ENCODE results near the gene PLPPR5. TPM values are rescaled to one million over a fixed set of nuclear protein-coding genes. Genes with fewer than 3 reads are reported as not detected.

The PLPPR5 gene
- total RNA-seq, 5 donors from 2014 or later (not counting 1 experiment from before 2014, with no cell fraction given): not detected

- ATAC-seq (replicated peaks in 1 of 4) (no peak), DNase-seq (no peak)
- WGBS (ENCODE audit: insufficient coverage): 71% methylated on average over 1 of the region's 3 CpGs
- H3K4me1 ChIP-seq (ENCODE audit: control insufficient read depth in 1 of 2, extremely low read depth in 1 of 2, insufficient read depth in 2 of 2, low read length in 2 of 2): no peaks in the 10 kb centered on the region
- no peaks in the 10 kb centered on the region for H3K36me3 ChIP-seq (ENCODE audit: control insufficient read depth in 2 of 2, extremely low read depth in 1 of 2, insufficient read depth in 1 of 2, low read length in 1 of 2)
- Mint-ChIP-seq H3K4me1 (peaks cover 0 to 12% (median 0%) of the 10 kb centered on the region in 3 donors), H3K27ac (no peak overlapping the region), H3K9me3 (no peaks in the 10 kb centered on the region), H3K27me3 (peaks cover 0 to 3% of the 10 kb centered on the region in 2 donors), H3K36me3 (no peaks in the 10 kb centered on the region), H3K4me3 (no peak overlapping the region)
- no peak overlapping the region for H3K4me3 ChIP-seq (ENCODE audit: control insufficient read depth in 1 of 2, extremely low read depth in 1 of 2, low read length in 1 of 2)
- ChIA-PET CTCF (interaction anchor here in 1 of 2 donors (1.6 kb wide), 1 partner anchor 121 kb away, joined by 3 read pairs; no protein-coding TSS in a partner anchor), POLR2A (no interaction called here)
- no peaks in the 10 kb centered on the region for H3K9me3 ChIP-seq
- no peak overlapping the region for H3K27ac ChIP-seq (ENCODE audit: low read length)
- H3K27me3 ChIP-seq (replicated peaks in 1 of 2; ENCODE audit: control insufficient read depth in 2 of 2, extremely low read depth in 1 of 2, insufficient read depth in 2 of 2, low read length in 1 of 2): no peaks in the 10 kb centered on the region
Observed at GRCh38 chr1:98914547-98914946, 90.1 kb downstream of the PLPPR5 start.

GRCh38 chr1:98910827-98911226, 93.8 kb downstream of the PLPPR5 start:
- ChIA-PET POLR2A (interaction anchor here in 1 of 2 donors (0.7 kb wide), 1 partner anchor 30 kb away, joined by 5 read pairs; no protein-coding TSS in a partner anchor), CTCF (no interaction called here)
- ATAC-seq (replicated peaks in 1 of 4) (no peak), DNase-seq (no peak)
- peaks cover 0 to 3% of the 10 kb centered on the region in 2 donors for H3K27me3 Mint-ChIP-seq
- no peaks in the 10 kb centered on the region for H3K9me3 ChIP-seq
- H3K4me3 Mint-ChIP-seq: no peak overlapping the region
- no CpG with 5 or more reads among the region's 2 CpGs for WGBS (ENCODE audit: insufficient coverage)
- H3K9me3 Mint-ChIP-seq: no peaks in the 10 kb centered on the region
- no peaks in the 10 kb centered on the region for H3K4me1 ChIP-seq (ENCODE audit: control insufficient read depth in 1 of 2, extremely low read depth in 1 of 2, insufficient read depth in 2 of 2, low read length in 2 of 2)
- no peak overlapping the region for H3K27ac ChIP-seq (ENCODE audit: low read length)
- H3K36me3 Mint-ChIP-seq: no peaks in the 10 kb centered on the region
- H3K27me3 ChIP-seq (replicated peaks in 1 of 2; ENCODE audit: control insufficient read depth in 2 of 2, extremely low read depth in 1 of 2, insufficient read depth in 2 of 2, low read length in 1 of 2): no peaks in the 10 kb centered on the region
- H3K36me3 ChIP-seq (ENCODE audit: control insufficient read depth in 2 of 2, extremely low read depth in 1 of 2, insufficient read depth in 1 of 2, low read length in 1 of 2): no peaks in the 10 kb centered on the region
- no peak overlapping the region for H3K27ac Mint-ChIP-seq
- H3K4me1 Mint-ChIP-seq: no peaks in the 10 kb centered on the region
- no peak overlapping the region for H3K4me3 ChIP-seq (ENCODE audit: control insufficient read depth in 1 of 2, extremely low read depth in 1 of 2, low read length in 1 of 2)

- H3K27me3 ChIP-seq (replicated peaks in 1 of 2; ENCODE audit: control insufficient read depth in 2 of 2, extremely low read depth in 1 of 2, insufficient read depth in 2 of 2, low read length in 1 of 2): no peaks in the 10 kb centered on the region
- H3K4me1 Mint-ChIP-seq: no peaks in the 10 kb centered on the region
- no peak for ATAC-seq (replicated peaks in 1 of 4)
- H3K27ac Mint-ChIP-seq: no peak overlapping the region
- no peak overlapping the region for H3K27ac ChIP-seq (ENCODE audit: low read length)
- H3K9me3 ChIP-seq: no peaks in the 10 kb centered on the region
- CTCF ChIA-PET: no interaction called here
- no peak for DNase-seq
- no CpG with 5 or more reads among the region's 1 CpG for WGBS (ENCODE audit: insufficient coverage)
- no peaks in the 10 kb centered on the region for H3K4me1 ChIP-seq (ENCODE audit: control insufficient read depth in 1 of 2, extremely low read depth in 1 of 2, insufficient read depth in 2 of 2, low read length in 2 of 2)
- no peak overlapping the region for H3K4me3 ChIP-seq (ENCODE audit: control insufficient read depth in 1 of 2, extremely low read depth in 1 of 2, low read length in 1 of 2)
- peaks cover 0 to 3% of the 10 kb centered on the region in 2 donors for H3K27me3 Mint-ChIP-seq
- no peaks in the 10 kb centered on the region for H3K36me3 Mint-ChIP-seq
- POLR2A ChIA-PET: interaction anchor here (0.7 to 1.0 kb wide), 2 partner anchors 9 to 149 kb away, joined by 3 to 7 read pairs; no protein-coding TSS in a partner anchor
- H3K4me3 Mint-ChIP-seq: no peak overlapping the region
- H3K36me3 ChIP-seq (ENCODE audit: control insufficient read depth in 2 of 2, extremely low read depth in 1 of 2, insufficient read depth in 1 of 2, low read length in 1 of 2): no peaks in the 10 kb centered on the region
- H3K9me3 Mint-ChIP-seq: no peaks in the 10 kb centered on the region
Observed at GRCh38 chr1:98908980-98909379, 95.7 kb downstream of the PLPPR5 start.

- no peak overlapping the region for H3K4me3 Mint-ChIP-seq
- DNase-seq: no peak
- Histone ChIP-seq H3K4me3 (ENCODE audit: control insufficient read depth in 1 of 2, extremely low read depth in 1 of 2, low read length in 1 of 2) (no peak overlapping the region), H3K4me1 (ENCODE audit: control insufficient read depth in 1 of 2, extremely low read depth in 1 of 2, insufficient read depth in 2 of 2, low read length in 2 of 2) (no peaks in the 10 kb centered on the region), H3K36me3 (ENCODE audit: control insufficient read depth in 2 of 2, extremely low read depth in 1 of 2, insufficient read depth in 1 of 2, low read length in 1 of 2) (no peaks in the 10 kb centered on the region), H3K9me3 (no peaks in the 10 kb centered on the region), H3K27me3 (replicated peaks in 1 of 2; ENCODE audit: control insufficient read depth in 2 of 2, extremely low read depth in 1 of 2, insufficient read depth in 2 of 2, low read length in 1 of 2) (no peaks in the 10 kb centered on the region), H3K27ac (ENCODE audit: low read length) (no peak overlapping the region)
- no peak overlapping the region for H3K27ac Mint-ChIP-seq
- WGBS (ENCODE audit: insufficient coverage): no CpG with 5 or more reads among the region's 2 CpGs
- no peaks in the 10 kb centered on the region for H3K27me3 Mint-ChIP-seq
- CTCF ChIA-PET: interaction anchor here in 1 of 2 donors (0.7 kb wide), 1 partner anchor 302 kb away, joined by 3 read pairs; no protein-coding TSS in a partner anchor
- ATAC-seq (replicated peaks in 1 of 4): no peak
- no peaks in the 10 kb centered on the region for H3K9me3 Mint-ChIP-seq
- POLR2A ChIA-PET: no interaction called here
- H3K36me3 Mint-ChIP-seq: no peaks in the 10 kb centered on the region
- peaks cover 0 to 2% (median 0%) of the 10 kb centered on the region in 3 donors for H3K4me1 Mint-ChIP-seq
Observed at GRCh38 chr1:98906809-98907208, 97.9 kb downstream of the PLPPR5 start.

- CTCF ChIA-PET: interaction anchor here in 1 of 2 donors (0.7 kb wide), 1 partner anchor 303 kb away, joined by 3 read pairs; no protein-coding TSS in a partner anchor
- no peak overlapping the region for H3K27ac Mint-ChIP-seq
- POLR2A ChIA-PET: no interaction called here
Observed at GRCh38 chr1:98906361-98906760, 98.3 kb downstream of the PLPPR5 start.

GRCh38 chr1:98904684-98905083, 100.0 kb downstream of the PLPPR5 start:
- ChIA-PET CTCF (no interaction called here), POLR2A (no interaction called here)
- Mint-ChIP-seq H3K9me3 (no peaks in the 10 kb centered on the region), H3K36me3 (no peaks in the 10 kb centered on the region), H3K4me1 (peaks cover 0 to 2% (median 0%) of the 10 kb centered on the region in 3 donors), H3K27ac (no peak overlapping the region), H3K4me3 (no peak overlapping the region), H3K27me3 (no peaks in the 10 kb centered on the region)
- Histone ChIP-seq H3K4me1 (ENCODE audit: control insufficient read depth in 1 of 2, extremely low read depth in 1 of 2, insufficient read depth in 2 of 2, low read length in 2 of 2) (no peaks in the 10 kb centered on the region), H3K27me3 (replicated peaks in 1 of 2; ENCODE audit: control insufficient read depth in 2 of 2, extremely low read depth in 1 of 2, insufficient read depth in 2 of 2, low read length in 1 of 2) (no peaks in the 10 kb centered on the region), H3K9me3 (no peaks in the 10 kb centered on the region), H3K36me3 (ENCODE audit: control insufficient read depth in 2 of 2, extremely low read depth in 1 of 2, insufficient read depth in 1 of 2, low read length in 1 of 2) (no peaks in the 10 kb centered on the region), H3K27ac (ENCODE audit: low read length) (no peak overlapping the region), H3K4me3 (ENCODE audit: control insufficient read depth in 1 of 2, extremely low read depth in 1 of 2, low read length in 1 of 2) (no peak overlapping the region)
- ATAC-seq (replicated peaks in 1 of 4) (no peak), DNase-seq (no peak)
- 100% methylated on average over 1 of the region's 4 CpGs for WGBS (ENCODE audit: insufficient coverage)

More at GRCh38 chr1:98906361-98906760, 98.3 kb downstream of the PLPPR5 start:
- ATAC-seq (replicated peaks in 1 of 4) (no peak), DNase-seq (no peak)
- no peak overlapping the region for H3K27ac ChIP-seq (ENCODE audit: low read length)
- no peaks in the 10 kb centered on the region for H3K36me3 ChIP-seq (ENCODE audit: control insufficient read depth in 2 of 2, extremely low read depth in 1 of 2, insufficient read depth in 1 of 2, low read length in 1 of 2)
- no peaks in the 10 kb centered on the region for H3K27me3 Mint-ChIP-seq
- no peak overlapping the region for H3K4me3 Mint-ChIP-seq
- no peaks in the 10 kb centered on the region for H3K36me3 Mint-ChIP-seq
- H3K9me3 ChIP-seq: no peaks in the 10 kb centered on the region
- no peaks in the 10 kb centered on the region for H3K4me1 ChIP-seq (ENCODE audit: control insufficient read depth in 1 of 2, extremely low read depth in 1 of 2, insufficient read depth in 2 of 2, low read length in 2 of 2)
- peaks cover 0 to 2% (median 0%) of the 10 kb centered on the region in 3 donors for H3K4me1 Mint-ChIP-seq
- H3K4me3 ChIP-seq (ENCODE audit: control insufficient read depth in 1 of 2, extremely low read depth in 1 of 2, low read length in 1 of 2): no peak overlapping the region
- no peaks in the 10 kb centered on the region for H3K9me3 Mint-ChIP-seq
- H3K27me3 ChIP-seq (replicated peaks in 1 of 2; ENCODE audit: control insufficient read depth in 2 of 2, extremely low read depth in 1 of 2, insufficient read depth in 2 of 2, low read length in 1 of 2): no peaks in the 10 kb centered on the region
- WGBS (ENCODE audit: insufficient coverage): no CpG with 5 or more reads among the region's 3 CpGs
